Muscle of arm (tissue), 12 donors: Measurements from ENCODE around the gene PPIA. TPM values are rescaled to one million over a fixed set of nuclear protein-coding genes. Genes with fewer than 3 reads are reported as not detected.

ENCODE experiments used
- polyA plus RNA-seq, 12 donors: library from polyadenylated mRNA; unstranded; fragments of 120-200 nt; gene quantifications; one replicate each; pipeline ENCODE4 v1.2.1, GENCODE V29; 2013; ENCODE audit not compliant: insufficient read length in 12 of 12

Gene PPIA
- polyA plus RNA-seq, 12 donors, result 595 to 1,013 (median 803) TPM; not detected in 1

Other genes starting within 250 kb of the PPIA start
- gene DDX56, start 222.8 kb upstream of the PPIA start, polyA plus RNA-seq, result 10 to 100 TPM in 11 of 12 donors, not detected in 1; 28.0 to 62.6 (median 48.9) TPM
- 100 to 1,000 TPM in 2 of 12 donors, 10 to 100 TPM in 10; 68.4 to 465 (median 91.9) TPM for gene TMED4, start 214.4 kb upstream of the PPIA start, polyA plus RNA-seq
- 10 to 100 TPM in 11 of 12 donors, not detected in 1; 39.0 to 69.0 (median 58.2) TPM for gene OGDH, start 190.1 kb upstream of the PPIA start, polyA plus RNA-seq
- 10 to 100 TPM in 11 of 12 donors, not detected in 1; 24.5 to 90.1 (median 34.1) TPM for gene ZMIZ2, start 47.8 kb upstream of the PPIA start, polyA plus RNA-seq
- gene H2AZ2, start 51.4 kb downstream of the PPIA start, polyA plus RNA-seq, result 100 to 1,000 TPM in 11 of 12 donors, 10 to 100 TPM in 1; 95.5 to 699 (median 149) TPM
- gene PURB, start 88.8 kb downstream of the PPIA start, polyA plus RNA-seq, result 10 to 100 TPM in 11 of 12 donors, not detected in 1; 25.1 to 44.7 (median 36.1) TPM
- gene MYO1G, start 182.3 kb downstream of the PPIA start, polyA plus RNA-seq, result 1 to 10 TPM in 1 of 12 donors, under 1 TPM in 9, not detected in 2; 0.35 to 5.5 (median 0.59) TPM
- 10 to 100 TPM in 11 of 12 donors, not detected in 1; 33.7 to 43.4 (median 38.3) TPM for gene CCM2, start 203.5 kb downstream of the PPIA start, polyA plus RNA-seq